Endothelial cell of umbilical vein (primary cell): ENCODE data around the gene ARL6IP4. TPM values are rescaled to one million over a fixed set of nuclear protein-coding genes. Genes with fewer than 3 reads are reported as not detected.
A peak's percentile ranks its signal among the peaks of the same experiment; 100 is the strongest.

Experiments
- BruUV-seq: library from RNA; stranded (reverse); fragments of 400-500 nt; replicated peaks from 2 replicates; lab custom pipeline; 2021; lab: Mats Ljungman, UMichigan
- CTCF ChIA-PET: fragments of 300-600, 350-600 bp; sonication (Branson Sonifier 250); formaldehyde crosslinking; loops from one replicate; lab custom pipeline; 2021; ENCODE audit warnings: antibody characterized with exemption, inconsistent platforms; lab: Charles Lee
- POLR2A ChIA-PET: fragments of 300-600, 350-600 bp; sonication (Branson Sonifier 250); formaldehyde crosslinking; loops from one replicate; lab custom pipeline; 2021; ENCODE audit warnings: antibody characterized with exemption, inconsistent platforms; lab: Charles Lee
- DNase-seq: peaks from one replicate; pipeline ENCODE4 v3.0.0-alpha.2; 2011; ENCODE audit warnings: low read depth, low spot score
- FAIRE-seq: peaks from 2 replicates; lab custom pipeline; 2011; peaks lifted over from hg19 to GRCh38; lab: Jason Lieb, UNC
- H2AFZ ChIP-seq: 2 replicates; pipeline ENCODE4 v1.6.0; 2012; ENCODE audit warnings: low read depth, low read length, control low read depth, inconsistent platforms
- H3K27ac ChIP-seq: 2 replicates; pipeline ENCODE4 v1.5.1; 2011; ENCODE audit warnings: low read depth, mild to moderate bottlenecking, control low read depth, low read length, moderate library complexity; ENCODE audit not compliant: insufficient read depth
- H3K27me3 ChIP-seq, 2 experiments: 2 replicates each; pipeline versions ENCODE4 v1.6.0 to v1.6.1; 2011; ENCODE audit warnings: low read length in 2 of 2, mixed read lengths in 1 of 2; ENCODE audit not compliant: control insufficient read depth in 2 of 2, insufficient read depth in 2 of 2
- H3K36me3 ChIP-seq, 2 experiments: 2 replicates in 1 of 2; 3 replicates in 1 of 2; pipeline ENCODE4 v1.5.1; 2011; ENCODE audit warnings: low read length in 2 of 2, mild to moderate bottlenecking in 1 of 2, moderate library complexity in 1 of 2; ENCODE audit not compliant: control insufficient read depth in 2 of 2, insufficient read depth in 2 of 2; ENCODE audit errors: extremely low read depth in 1 of 2
- H3K4me1 ChIP-seq: 3 replicates; pipeline ENCODE4 v1.5.1; 2011; ENCODE audit warnings: mild to moderate bottlenecking, low read length; ENCODE audit not compliant: control insufficient read depth, insufficient read depth; ENCODE audit errors: extremely low read depth
- H3K4me2 ChIP-seq: 2 replicates; pipeline ENCODE4 v1.6.1; 2011; ENCODE audit warnings: low read length, control low read depth, mixed read lengths; ENCODE audit not compliant: insufficient read depth
- H3K4me3 ChIP-seq, 3 experiments: fragments of 200-600 bp in 1 of 3; sonication (generic), shearing (Covaris generic) in 1 of 3; replicated peaks in 1 of 3; 2 replicates each; pipeline ENCODE4 v1.5.1; 2011 to 2016; ENCODE audit warnings: control low read depth in 3 of 3, low read length in 3 of 3, mild to moderate bottlenecking in 2 of 3, inconsistent platforms in 1 of 3, low read depth in 1 of 3, moderate library complexity in 1 of 3; ENCODE audit not compliant: insufficient read depth in 1 of 3
- H3K79me2 ChIP-seq: 2 replicates; pipeline ENCODE4 v1.6.0; 2012; ENCODE audit warnings: low read length, inconsistent platforms; ENCODE audit not compliant: control insufficient read depth, insufficient read depth
- H3K9ac ChIP-seq: replicated peaks from 2 replicates; pipeline ENCODE3; 2011; ENCODE audit warnings: low read length, control low read depth; ENCODE audit not compliant: insufficient read depth; ENCODE audit errors: extremely low read depth
- H3K9me1 ChIP-seq: replicated peaks from 3 replicates; pipeline ENCODE4 v1.6.0; 2011; ENCODE audit warnings: mild to moderate bottlenecking, low read length; ENCODE audit not compliant: control insufficient read depth, insufficient read depth; ENCODE audit errors: extremely low read depth
- H3K9me3 ChIP-seq: replicated peaks from 2 replicates; pipeline ENCODE4 v1.5.1; 2012; ENCODE audit warnings: low read length, inconsistent platforms; ENCODE audit not compliant: control insufficient read depth, insufficient read depth
- H4K20me1 ChIP-seq: replicated peaks from 2 replicates; pipeline ENCODE3; 2011; ENCODE audit warnings: mild to moderate bottlenecking, low read length; ENCODE audit not compliant: control insufficient read depth, insufficient read depth; ENCODE audit errors: extremely low read depth
- CTCF ChIP-seq, 2 donors: IDR thresholded peaks; 1 replicate in 1 of 2; 2 replicates in 1 of 2; pipeline ENCODE4 v1.5.1; 2011; ENCODE audit warnings: low read length in 2 of 2, mild to moderate bottlenecking in 2 of 2, moderate library complexity in 2 of 2, control low read depth in 1 of 2, inconsistent platforms in 1 of 2, low read depth in 1 of 2; ENCODE audit not compliant: insufficient read depth in 1 of 2; ENCODE audit errors: extremely low read depth in 1 of 2
- EZH2 ChIP-seq: IDR thresholded peaks from 2 replicates; pipeline ENCODE4 v1.6.1; 2012; ENCODE audit warnings: borderline replicate concordance, low read depth, mild to moderate bottlenecking, moderate library complexity, low read length, inconsistent platforms; ENCODE audit not compliant: severe bottlenecking
- JUN ChIP-seq: IDR thresholded peaks from 2 replicates; pipeline ENCODE4 v1.6.1; 2011; ENCODE audit warnings: borderline replicate concordance, low read depth; ENCODE audit not compliant: insufficient read length, insufficient read depth
- POLR2A ChIP-seq: IDR thresholded peaks from 2 replicates; pipeline ENCODE4 v1.6.1; 2012; ENCODE audit warnings: low read depth, mild to moderate bottlenecking, control low read depth, low read length
- POLR2AphosphoS5 ChIP-seq: IDR thresholded peaks from 2 replicates; pipeline ENCODE4 v1.6.1; 2012; ENCODE audit warnings: low read depth, mild to moderate bottlenecking, control low read depth, low read length, moderate library complexity; ENCODE audit not compliant: insufficient read depth
- dilution Hi-C: fragments of 300-500 bp; cut with MboI; formaldehyde crosslinking; loops from one replicate; pipeline ENCODE4 v1.15.0; 2019; ENCODE audit warnings: low sequenced_read_pairs; ENCODE audit not compliant: extremely low pct_ligation_motif_present
- intact Hi-C: fragments of 100-400 bp; cut with micrococcal nuclease; formaldehyde crosslinking; loops from one replicate; pipeline ENCODE4 v1.10.0; 2022
- polyA plus RNA-seq, 4 experiments: library from polyadenylated mRNA; depleted of rRNA in 3 of 4; stranded (reverse) in 3 of 4; unstranded in 1 of 4; fragments of >200 nt; gene quantifications; 2 replicates each; pipeline versions ENCODE4 v1.2.1 to v1.2.3, GENCODE V29; 2011 to 2012; ENCODE audit warnings: missing spikeins in 1 of 4
- total RNA-seq: library from RNA; stranded (reverse); gene quantifications from 2 replicates; pipeline ENCODE4 v1.2.3, GENCODE V29; 2021

The ARL6IP4 gene
- total and polyA plus RNA-seq, 2 donors (not counting 3 experiments of a cell fraction or from before 2014, with no cell fraction given): 193 to 226 TPM

- peak within 1 kb of the TSS; percentile 46 for H3K9ac ChIP-seq
- H3K36me3 ChIP-seq: no peaks in the 10 kb centered on the region
- TF ChIP-seq EZH2: no peak
- TF ChIP-seq POLR2A: peak; percentile 54
- no peak for TF ChIP-seq CTCF (IDR thresholded peaks at IDR 0.05; ENCODE audit: extremely low read depth in 1 of 2, insufficient read depth in 1 of 2, low read depth in 1 of 2, low read length in 2 of 2)
- peak; percentile 75 for TF ChIP-seq POLR2AphosphoS5
- TF ChIP-seq JUN: no peak
- peak within 1 kb of the TSS; percentile 68 to 85 (median 77) for H3K4me3 ChIP-seq
- POLR2A ChIA-PET: interaction anchor here (0.6 to 1.7 kb wide), 3 partner anchors 20 to 1538 kb away, joined by 5 to 7 read pairs (median 5); partner anchors contain the start of genes MPHOSPH9 and MTRFR
- DNase-seq: peak; percentile 92
- H3K27me3 ChIP-seq: no peaks in the 10 kb centered on the region
- peak; percentile 95 for FAIRE-seq
- H3K9me1 ChIP-seq: no peaks in the 10 kb centered on the region
- dilution Hi-C loops (no loop called here), intact Hi-C loops (loop anchor here (1.0 kb wide), 1 partner anchor 8 kb away; no protein-coding TSS in a partner anchor)
- BruUV-seq: TSS peak; percentile 16
- H4K20me1 ChIP-seq: no peaks in the 10 kb centered on the region
- peaks cover 6% of the 10 kb centered on the region for H3K4me1 ChIP-seq
- CTCF ChIA-PET: interaction anchor here (0.5 to 2.7 kb wide), 10 partner anchors 9 to 272 kb away, joined by 3 to 13 read pairs (median 3); partner anchors contain the start of gene OGFOD2
- H3K79me2 ChIP-seq: no peaks in the 10 kb centered on the region
- peak within 1 kb of the TSS; percentile 84 for H3K4me2 ChIP-seq
- H3K9me3 ChIP-seq: no peaks in the 10 kb centered on the region
- H2AFZ ChIP-seq: peak within 1 kb of the TSS; percentile 89
- H3K27ac ChIP-seq: no peak within 1 kb of the TSS
Observed at GRCh38 chr12:122965851-122966742, 14.4 kb upstream of the ARL6IP4 start, which contains the start of gene ABCB9. TSS of gene ABCB9 (minus strand) at chr12:122966463. CDS start at chr12:122960235, 6,228 bp downstream.
